ENCODE data around the gene HECTD2.

GRCh38 chr10:91551856-91552255 is 141.7 kb downstream of the HECTD2 start:
- TF ChIP-seq RFX5 (IDR thresholded peaks at IDR 0.05; ENCODE audit: low read depth, low read length) (no peak), ZHX1 (conservative IDR thresholded peaks at IDR 0.05; ENCODE audit: low read length) (no peak), KDM5B (IDR thresholded peaks at IDR 0.05; ENCODE audit: insufficient replicate concordance, low read depth, low read length) (no peak), ARHGAP35 (IDR thresholded peaks at IDR 0.05; ENCODE audit: partially characterized antibody) (no peak), CTCF (IDR thresholded peaks at IDR 0.05 in 2 of 3, conservative IDR thresholded peaks at IDR 0.05 in 1 of 3; ENCODE audit: insufficient read depth in 2 of 3, low read depth in 1 of 3, low read length in 3 of 3) (peak; percentile 85 to 99 (median 98)), ZNF175 (CRISPR knock-in tag; IDR thresholded peaks at IDR 0.05; ENCODE audit: low read depth) (no peak), NFE2L1 (tag; IDR thresholded peaks at IDR 0.05; ENCODE audit: borderline replicate concordance, low read depth) (no peak), HMGXB4 (CRISPR knock-in tag; IDR thresholded peaks at IDR 0.05) (no peak), ATF4 (CRISPR knock-in tag; IDR thresholded peaks at IDR 0.05) (no peak), CBX3 (IDR thresholded peaks at IDR 0.05; ENCODE audit: borderline replicate concordance in 1 of 2, low read length in 2 of 2) (no peak), CC2D1A (IDR thresholded peaks at IDR 0.05) (peak; percentile 62; the same call in 1 of the 2 replicates), ZNF639 (CRISPR knock-in tag; conservative IDR thresholded peaks at IDR 0.05 in 1 of 2, IDR thresholded peaks at IDR 0.05 in 1 of 2) (no peak)

Measured in K562 (cell line).